SK-MEL-5 (cell line): ENCODE data around the gene NOL8. TPM values are rescaled to one million over a fixed set of nuclear protein-coding genes. Genes with fewer than 3 reads are reported as not detected.

Experiments used
- small RNA-seq, 2 experiments: library from RNA; depleted of rRNA; stranded (forward); fragments of <200 nt; gene quantifications; one replicate each; pipeline ENCODE3, GENCODE V24; 2014
- total RNA-seq: library from RNA; depleted of rRNA; stranded (reverse); fragments of >200 nt; shearing (Covaris generic); gene quantifications from 2 replicates; pipeline ENCODE4 v1.2.3, GENCODE V29; 2014; rRNA removed

The NOL8 gene
- total RNA-seq, 1 experiment from 2014 or later, result 32.9 TPM

Small RNA genes within 50 kb of the gene (small RNA-seq; reads per million reads assigned to genes)
- gene MIR3651 (0 reads per million in 2 experiments), gene SNORA84 (0.14 to 1.4 reads per million in 2 experiments)

Other genes starting within 250 kb of the NOL8 start
- gene SPTLC1, start 209.9 kb downstream of the NOL8 start, total RNA-seq, result 105 and 112 TPM in 2 replicates
- gene IARS1, start 31.7 kb downstream of the NOL8 start, total RNA-seq, result 408 and 438 TPM in 2 replicates
- 6.3 and 10.6 TPM in 2 replicates for gene CENPP, start 603 bp upstream of the NOL8 start, total RNA-seq
- not detected in 2 replicates for gene OGN, start 79.2 kb upstream of the NOL8 start, total RNA-seq
- not detected in 2 replicates for gene OMD, start 99.1 kb upstream of the NOL8 start, total RNA-seq
- not detected in 2 replicates for gene ASPN, start 157.2 kb upstream of the NOL8 start, total RNA-seq
- not detected in 2 replicates for gene ECM2, start 210.6 kb upstream of the NOL8 start, total RNA-seq